ENCODE results near the gene LRRC42.
"Not testable (repeated sequence)": the region's sequence is repeated elsewhere in the genome, so short reads cannot be mapped to it uniquely, and the experiment has no call there.

LRRC42 gene

GRCh38 chr1:53971718-53972117 lies 25.6 kb downstream of the LRRC42 start:
- DNase-seq, result no peak

DNA sequence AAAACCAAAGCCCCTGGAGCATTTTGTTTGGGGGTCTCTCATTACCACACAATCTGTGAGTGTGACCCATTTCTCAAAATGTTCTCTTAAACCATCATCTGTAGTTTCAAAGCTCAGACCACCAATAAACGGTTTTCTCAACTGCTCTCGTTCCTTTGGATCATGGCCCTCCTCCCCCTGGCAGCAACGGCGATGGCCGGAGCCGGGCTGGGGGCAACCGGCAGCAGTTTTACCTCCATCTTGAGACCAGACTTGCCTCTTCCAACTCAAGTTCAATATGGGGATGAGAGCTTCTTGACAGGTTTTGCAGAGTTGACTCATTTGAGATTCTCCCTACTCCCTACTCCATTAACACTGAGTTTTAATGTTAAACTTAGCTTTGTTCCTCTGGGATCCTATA lies 29.7 kb downstream of the LRRC42 start:
- no peak for DNase-seq

DNA sequence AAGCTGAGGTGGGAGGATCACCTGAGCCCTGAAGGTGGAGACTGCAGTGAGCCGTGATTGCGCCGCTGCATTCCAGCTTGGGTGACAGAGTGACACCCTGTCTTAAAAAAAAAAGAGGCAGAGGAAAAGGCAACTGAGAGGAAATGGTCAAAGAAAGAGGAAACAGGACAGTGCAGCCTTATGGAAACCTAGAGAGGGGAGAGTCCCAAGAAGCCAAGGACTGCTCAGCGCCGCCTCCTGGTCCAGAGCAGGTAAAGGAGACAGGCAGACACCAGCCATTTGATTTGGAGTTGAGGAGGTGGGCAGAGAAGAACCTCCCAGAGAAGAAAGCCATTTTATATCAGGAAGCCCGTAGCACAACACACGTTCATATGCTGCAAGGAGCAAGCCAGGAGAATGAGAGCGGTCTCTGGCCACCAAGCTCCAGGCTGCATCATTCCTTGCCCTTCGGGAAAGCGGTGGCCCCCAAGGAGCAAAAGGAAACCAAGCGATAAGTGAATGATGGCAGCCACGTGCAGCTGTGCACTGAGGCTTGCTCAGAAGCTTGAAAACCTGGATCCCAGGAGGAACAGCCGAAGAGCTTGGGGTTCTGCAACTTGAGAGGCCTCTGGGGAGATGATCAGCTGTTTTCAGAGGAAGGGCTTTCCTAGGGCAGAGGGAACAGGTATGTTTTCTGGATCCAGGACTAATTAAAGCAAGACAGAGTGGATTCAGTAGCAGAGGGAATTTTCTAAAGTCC lies 33.7 kb downstream of the LRRC42 start:
- no peak for DNase-seq

GRCh38 chr1:53981220-53981619 lies 35.1 kb downstream of the LRRC42 start:
- DNase-seq, result no peak

- DNase-seq, result peak; percentile 61
Measured at GRCh38 chr1:53982034-53982762, 36.0 kb downstream of the LRRC42 start.

GRCh38 chr1:53982763-53983104 lies 36.6 kb downstream of the LRRC42 start:
- DNase-seq, result no peak

- no peak for DNase-seq
Measured at GRCh38 chr1:53984726-53985125, 38.6 kb downstream of the LRRC42 start.

DNA sequence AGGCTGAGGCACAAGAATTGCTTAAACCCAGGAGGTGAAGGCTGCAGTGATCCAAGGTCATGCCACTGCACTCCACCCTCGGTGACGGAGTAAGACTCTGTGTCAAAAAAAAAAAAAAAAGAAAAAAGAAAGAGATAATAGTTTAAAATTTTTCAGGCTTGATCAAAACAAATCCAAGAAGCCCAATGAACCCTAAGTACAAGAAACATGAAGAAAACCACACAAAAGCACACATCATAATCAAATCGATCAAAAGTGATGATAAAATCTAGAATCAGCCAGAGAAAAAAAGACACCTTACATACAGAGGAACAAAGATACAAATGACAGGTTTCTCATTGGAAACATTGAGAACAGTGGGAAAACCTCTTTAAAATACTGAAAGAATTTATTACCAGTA lies 40.3 kb downstream of the LRRC42 start:
- no peak for DNase-seq

DNA sequence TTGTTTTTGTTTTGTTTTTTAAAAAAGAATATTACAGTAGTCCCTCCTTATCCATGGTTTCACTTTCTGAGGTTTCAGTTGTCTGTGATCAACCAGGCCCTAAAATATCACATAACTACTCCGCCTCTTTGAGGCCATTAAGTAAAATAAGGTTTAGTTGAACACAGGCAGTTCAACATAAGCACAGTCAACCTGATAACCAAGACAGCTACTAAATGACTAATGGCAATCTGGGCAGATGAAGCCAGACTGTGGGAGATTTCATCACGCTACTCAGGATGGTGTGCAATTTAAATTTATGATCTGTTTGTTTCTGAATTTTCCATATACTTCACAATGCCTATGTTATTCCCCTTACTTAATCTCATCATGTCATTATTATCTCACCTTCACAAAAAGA lies 41.7 kb downstream of the LRRC42 start:
- DNase-seq, result no peak

DNA sequence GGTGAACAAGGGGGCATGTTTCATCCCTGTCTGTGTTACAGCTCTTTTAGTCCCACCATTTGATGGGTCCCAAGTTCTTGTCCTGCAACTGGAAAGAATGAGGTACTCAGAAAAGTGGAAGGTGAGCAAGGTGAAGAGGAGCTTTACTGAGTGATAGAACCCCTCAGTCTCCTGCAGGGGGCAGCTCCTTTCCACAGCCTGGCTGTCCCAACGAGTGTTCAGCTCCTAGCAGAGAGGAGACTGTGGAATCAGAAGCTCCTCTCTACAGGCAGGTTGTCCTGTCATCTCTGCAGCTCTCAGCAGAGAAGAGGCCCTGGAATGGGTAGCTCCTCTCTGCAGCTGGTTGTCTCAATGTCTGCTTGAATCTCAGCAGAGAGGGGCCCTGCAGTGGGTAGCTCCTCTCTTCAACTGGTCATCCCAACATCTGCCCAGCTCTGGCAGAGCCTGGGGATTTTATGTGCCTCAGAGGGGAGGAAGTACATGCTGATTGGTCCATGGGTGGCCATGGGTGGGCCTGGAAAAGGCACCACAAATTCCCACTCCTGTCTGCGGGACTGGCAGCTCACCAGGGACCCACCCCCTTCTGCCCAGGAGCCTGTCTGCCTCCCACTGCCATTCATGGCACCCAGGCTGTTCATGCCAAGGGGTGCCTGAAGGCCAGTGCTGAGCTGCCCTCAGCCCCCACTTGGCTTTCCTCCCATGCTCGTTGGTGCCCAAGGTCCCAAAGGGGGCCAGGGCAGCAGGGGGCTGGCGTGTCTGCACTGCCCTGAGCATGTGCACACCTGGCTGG lies 46.1 kb downstream of the LRRC42 start:
- no peak for DNase-seq

DNA sequence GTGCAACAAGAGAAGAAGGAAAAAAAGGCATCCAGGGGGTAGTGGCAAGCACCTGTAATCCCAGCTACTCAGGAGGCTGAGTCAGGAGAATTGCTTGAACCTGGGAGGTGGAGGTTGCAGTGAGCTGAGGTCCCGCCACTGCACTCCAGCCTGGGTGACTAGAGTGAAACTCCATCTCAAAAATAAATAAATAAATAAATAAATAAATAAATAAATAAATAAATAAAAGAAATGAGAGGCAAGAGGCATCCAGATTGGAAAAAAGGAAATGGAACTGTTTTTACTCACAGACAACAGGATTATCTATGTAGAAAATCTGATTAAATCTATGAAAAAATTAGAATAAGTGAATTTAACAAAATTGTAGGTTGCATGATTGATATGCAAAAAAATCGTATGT lies 48.4 kb downstream of the LRRC42 start:
- DNase-seq, result not testable (repeated sequence)

DNA sequence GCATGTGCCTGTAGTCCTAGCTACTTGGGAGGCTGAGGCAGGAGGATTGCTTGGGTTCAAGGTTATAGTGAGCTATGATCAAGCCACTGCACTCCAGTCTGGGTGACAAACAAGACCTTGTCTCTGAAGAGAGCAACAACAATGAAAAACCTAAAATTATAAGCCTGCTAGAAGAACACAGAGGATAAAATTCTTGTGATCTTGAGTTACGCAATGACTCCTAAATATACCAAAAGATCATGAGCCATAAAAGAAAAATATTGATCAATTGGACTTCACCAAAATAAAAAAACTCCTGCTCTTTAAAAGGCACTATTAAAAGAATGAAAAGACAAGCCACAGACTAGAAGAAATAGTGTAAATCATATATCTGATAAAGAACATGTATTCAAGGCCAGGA lies 49.5 kb downstream of the LRRC42 start:
- no peak for DNase-seq

- DNase-seq, result no peak
Measured at GRCh38 chr1:53998223-53998622, 52.1 kb downstream of the LRRC42 start.

GRCh38 chr1:53999920-54000319 lies 53.8 kb downstream of the LRRC42 start:
- DNase-seq, result no peak

GRCh38 chr1:54001591-54001990 lies 55.4 kb downstream of the LRRC42 start:
- no peak for DNase-seq

DNA sequence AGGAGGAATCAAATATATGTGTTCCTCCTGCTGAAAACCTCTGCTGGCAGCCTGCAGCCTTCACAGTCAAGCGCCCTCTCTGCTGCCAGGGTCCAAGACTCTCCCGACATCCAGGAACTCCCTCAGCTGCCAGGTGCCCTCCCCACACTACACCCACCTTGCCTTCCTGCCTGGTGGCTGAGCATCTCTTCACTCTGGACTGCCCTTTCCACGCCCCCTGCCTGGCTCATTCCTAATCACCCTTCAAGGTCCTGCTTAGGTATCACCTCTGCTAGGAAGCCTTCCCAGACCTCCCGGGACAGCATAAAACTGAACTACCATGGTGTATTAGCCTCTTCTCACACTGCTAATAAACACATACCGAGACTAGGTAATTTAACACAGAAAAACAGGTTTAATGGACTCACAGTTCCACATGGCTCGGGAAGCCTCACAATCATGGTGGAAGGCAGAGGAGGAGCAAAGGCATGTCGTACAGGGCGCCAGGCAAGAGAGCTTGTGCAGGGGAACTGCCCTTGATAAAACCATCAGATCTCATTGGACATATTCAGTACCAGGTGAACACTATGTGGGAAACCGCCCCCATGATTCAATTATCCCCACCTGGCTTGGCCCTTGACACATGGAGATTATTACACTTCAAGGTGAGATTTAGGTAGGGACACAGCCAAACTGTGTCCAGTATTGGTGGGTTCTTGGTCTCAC lies 56.5 kb downstream of the LRRC42 start:
- no peak for DNase-seq

GRCh38 chr1:54003249-54003646 lies 57.1 kb downstream of the LRRC42 start:
- DNase-seq, result no peak

DNA sequence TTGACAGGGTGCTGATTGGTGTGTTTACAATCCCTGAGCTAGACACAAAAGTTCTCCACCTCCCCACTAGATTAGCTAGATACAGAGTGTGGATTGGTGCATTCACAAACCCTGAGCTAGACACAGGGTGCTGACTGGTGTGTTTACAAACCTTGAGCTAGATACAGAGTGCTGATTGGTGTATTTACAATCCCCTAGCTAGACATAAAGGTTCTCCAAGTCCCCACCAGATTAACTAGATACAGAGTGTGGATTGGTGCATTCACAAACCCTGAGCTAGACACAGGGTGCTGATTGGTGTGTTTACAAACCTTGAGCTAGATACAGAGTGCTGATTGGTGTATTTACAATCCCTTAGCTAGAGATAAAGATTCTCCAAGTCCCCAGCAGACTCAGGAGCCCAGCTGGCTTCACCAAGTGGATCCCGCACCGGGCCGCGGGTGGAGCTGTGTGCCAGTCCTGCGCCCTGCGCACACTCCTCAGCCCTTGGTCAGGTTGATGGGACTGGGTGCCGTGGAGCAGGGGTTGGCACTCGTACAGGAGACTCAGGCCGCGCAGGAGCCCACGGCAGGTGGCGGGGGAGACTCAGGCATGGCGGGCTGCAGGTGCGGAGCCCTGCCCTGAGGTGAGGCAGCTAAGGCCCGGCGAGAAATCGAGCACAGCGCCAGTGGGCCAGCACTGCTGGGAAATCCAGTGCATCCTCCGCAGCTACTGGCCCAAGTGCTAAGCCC lies 57.8 kb downstream of the LRRC42 start:
- not testable (repeated sequence) for DNase-seq

DNA sequence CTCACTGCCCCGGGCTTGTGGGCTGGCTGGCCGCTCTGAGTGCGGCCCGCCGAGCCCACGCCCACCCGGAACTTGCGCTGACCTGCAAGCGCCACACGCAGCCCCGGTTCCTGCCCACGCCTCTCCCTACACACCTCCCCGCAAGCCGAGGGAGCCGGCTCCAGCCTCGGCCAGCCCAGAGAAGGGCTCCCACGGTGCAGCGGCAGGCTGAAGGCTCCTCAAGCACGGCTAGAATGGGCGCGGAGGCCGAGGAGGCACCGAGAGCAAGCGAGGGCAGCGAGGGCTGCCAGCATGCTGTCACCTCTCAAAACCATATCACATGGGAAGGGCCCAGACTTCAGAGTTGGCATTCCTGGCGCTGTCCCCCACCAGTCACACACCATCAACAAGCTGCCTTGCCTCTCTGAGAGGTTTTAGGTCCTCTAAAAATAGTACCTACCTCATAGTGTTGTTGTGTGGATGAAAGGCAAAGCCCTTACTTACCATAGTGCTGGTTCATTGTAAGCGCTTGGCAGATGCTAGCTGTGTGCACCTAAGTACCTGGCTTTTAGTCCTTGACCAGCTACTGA lies 58.4 kb downstream of the LRRC42 start:
- DNase-seq, result no peak

- DNase-seq, result no peak
Measured at GRCh38 chr1:54006508-54006907, 60.4 kb downstream of the LRRC42 start.

- no peak for DNase-seq
Measured at GRCh38 chr1:54007613-54008012, 61.5 kb downstream of the LRRC42 start.

DNA sequence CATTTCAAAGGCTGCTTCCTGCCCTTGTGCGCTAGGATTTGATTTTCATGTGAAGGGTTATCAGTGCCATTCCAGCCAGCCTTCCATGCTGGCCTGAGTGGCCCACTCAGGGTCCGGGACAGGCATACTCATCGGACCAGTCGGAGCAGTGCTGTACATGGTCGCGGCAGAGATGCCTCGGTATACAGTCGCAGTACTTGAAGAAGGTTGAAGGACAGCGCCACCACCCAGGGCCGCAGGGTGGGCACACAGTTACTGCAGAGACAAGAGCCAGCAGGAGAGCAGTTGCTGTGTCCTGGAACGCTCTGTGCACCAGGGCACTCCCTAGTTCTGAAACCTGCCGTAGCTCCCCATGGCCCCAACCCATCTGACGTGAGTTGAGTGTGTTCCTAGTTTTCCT lies 62.7 kb downstream of the LRRC42 start:
- DNase-seq, result no peak

Data from femur (tissue), 1 donor.